A549 (cell line): ENCODE measurements around the gene CDH18. TPM values are rescaled to one million over a fixed set of nuclear protein-coding genes. Genes with fewer than 3 reads are reported as not detected.
"Not testable (repeated sequence)": the region's sequence is repeated elsewhere in the genome, so short reads cannot be mapped to it uniquely, and the experiment has no call there.

Source experiments
- ATAC-seq, 2 experiments: fragments of 200-7000 bp in 1 of 2; fragments of >200 bp in 1 of 2; cut with Nextera tagmentation in 1 of 2; cut with Tn5 transposase in 1 of 2; 3 replicates each; pipeline versions ENCODE4 v1.8.0 to v1.9.1; 2018 to 2020; ENCODE audit warnings: mild to moderate bottlenecking in 1 of 2, moderate library complexity in 1 of 2
- CTCF ChIA-PET: fragments of 300-600 bp; sonication (Branson Sonifier 250); formaldehyde crosslinking; extraction: SDS; loops from one replicate; lab custom pipeline; 2021; ENCODE audit warnings: antibody characterized with exemption, inconsistent platforms; lab: Yijun Ruan, JAX
- POLR2A ChIA-PET: fragments of 350-600 bp; formaldehyde crosslinking; extraction: SDS; loops from one replicate; lab custom pipeline; 2021; ENCODE audit warnings: antibody characterized with exemption, inconsistent platforms; lab: Yijun Ruan, JAX
- DNase-seq, 2 experiments: peaks; one replicate each; pipeline versions ENCODE4 v3.0.0 to v3.0.0-alpha.2; 2011 to 2016; ENCODE audit warnings: low read depth in 1 of 2, low spot score in 1 of 2
- FAIRE-seq: peaks from 2 replicates; lab custom pipeline; 2011; peaks lifted over from hg19 to GRCh38; lab: Jason Lieb, UNC
- H3K27ac ChIP-seq, 2 experiments: fragments of >200 bp; sonication (Bioruptor Twin); formaldehyde crosslinking; 3 replicates each; pipeline ENCODE4 v1.5.1; 2016 to 2017
- H3K4me1 ChIP-seq: fragments of >200 bp; sonication (Bioruptor Twin); formaldehyde crosslinking; 3 replicates; pipeline ENCODE4 v1.6.1; 2016
- H3K4me2 ChIP-seq: fragments of >200 bp; sonication (Bioruptor Twin); formaldehyde crosslinking; 3 replicates; pipeline ENCODE4 v1.6.1; 2016
- H3K4me3 ChIP-seq: fragments of >200 bp; sonication (Bioruptor Twin); formaldehyde crosslinking; 3 replicates; pipeline ENCODE4 v1.5.1; 2016
- H3K9me3 ChIP-seq: fragments of >200 bp; sonication (Bioruptor Twin); formaldehyde crosslinking; 3 replicates; pipeline ENCODE4 v1.6.1; 2016
- CBX2 ChIP-seq: fragments of 200-600 bp; sonication (generic); IDR thresholded peaks from 2 replicates; pipeline ENCODE4 v1.6.1; 2016; ENCODE audit warnings: low read depth, mild to moderate bottlenecking, borderline replicate concordance
- CHD2 ChIP-seq: fragments of 150-350 bp; IDR thresholded peaks from 2 replicates; pipeline ENCODE4 v1.6.1; 2014; ENCODE audit warnings: low read length; ENCODE audit not compliant: partially characterized antibody
- EHMT2 ChIP-seq: fragments of 200-600 bp; sonication (generic); IDR thresholded peaks from 2 replicates; pipeline ENCODE4 v1.6.1; 2016; ENCODE audit warnings: antibody characterized with exemption, low read depth, mild to moderate bottlenecking, moderate library complexity
- EP300 ChIP-seq, 2 experiments: fragments of >200 bp; sonication (Bioruptor Twin); formaldehyde crosslinking; IDR thresholded peaks; 2 replicates in 1 of 2; 3 replicates in 1 of 2; pipeline ENCODE4 v1.6.1; 2016 to 2017
- ESRRA ChIP-seq: fragments of 150-350 bp; IDR thresholded peaks from 2 replicates; pipeline ENCODE4 v1.6.1; 2014; ENCODE audit warnings: mild to moderate bottlenecking, low read length, borderline replicate concordance
- FOXS1 ChIP-seq: fragments of 250-450 bp; sonication (Bioruptor Pico); IDR thresholded peaks from 2 replicates; pipeline ENCODE4 v1.5.0; 2020; ENCODE audit warnings: mild to moderate bottlenecking, moderate library complexity
- HDAC2 ChIP-seq: fragments of 200-600 bp; sonication (generic); IDR thresholded peaks from 2 replicates; pipeline ENCODE4 v1.6.1; 2016
- MAZ ChIP-seq: fragments of 150-350 bp; IDR thresholded peaks from 2 replicates; pipeline ENCODE4 v1.6.1; 2014; ENCODE audit warnings: antibody characterized with exemption, low read depth, low read length, borderline replicate concordance
- PHF8 ChIP-seq: fragments of 200-600 bp; sonication (generic); IDR thresholded peaks from 2 replicates; pipeline ENCODE4 v1.6.1; 2016; ENCODE audit warnings: low read depth, mild to moderate bottlenecking, antibody characterized with exemption, moderate library complexity, borderline replicate concordance
- POLR2AphosphoS2 ChIP-seq: conservative IDR thresholded peaks from 2 replicates; pipeline ENCODE4 v1.6.1; 2012; ENCODE audit warnings: low read length, improper control_type of control experiment, inconsistent platforms
- RCOR1 ChIP-seq: fragments of 150-350 bp; IDR thresholded peaks from 2 replicates; pipeline ENCODE4 v1.6.1; 2014; ENCODE audit warnings: antibody characterized with exemption, low read length, low read depth
- TFCP2L1 ChIP-seq: fragments of 250-450 bp; sonication (Bioruptor Pico); IDR thresholded peaks from 2 replicates; pipeline ENCODE4 v1.5.0; 2021; ENCODE audit warnings: mild to moderate bottlenecking
- TP53 ChIP-seq: fragments of 250-450 bp; sonication (Bioruptor Pico); IDR thresholded peaks from 2 replicates; pipeline ENCODE4 v1.5.0; 2021; ENCODE audit warnings: mild to moderate bottlenecking, moderate library complexity
- ZC3H11A ChIP-seq: fragments of 450-650 bp; IDR thresholded peaks from 2 replicates; pipeline ENCODE4 v1.6.1; 2014; ENCODE audit warnings: antibody characterized with exemption, mild to moderate bottlenecking
- ZFP36 ChIP-seq: fragments of 450-650 bp; IDR thresholded peaks from 2 replicates; pipeline ENCODE4 v1.6.1; 2014; ENCODE audit warnings: borderline replicate concordance; ENCODE audit not compliant: partially characterized antibody
- ZSCAN20 ChIP-seq: fragments of 250-450 bp; sonication (Bioruptor Pico); IDR thresholded peaks from 2 replicates; pipeline ENCODE4 v1.8.0; 2022; ENCODE audit warnings: mild to moderate bottlenecking, moderate library complexity
- WGBS: methylation state at CpG from one replicate; pipeline ENCODE4 v1.1.6; 2017; ENCODE audit errors: missing lambda C conversion rate; 5-methylcytosine and 5-hydroxymethylcytosine counted together
- polyA plus RNA-seq, 4 experiments: library from polyadenylated mRNA; depleted of rRNA in 3 of 4; stranded (reverse); fragments of >200 nt; fragmentation: RNase III in 1 of 4; extraction: RNeasy Plus Mini Kit Qiagen cat#74134 plus additional on column Dnase treatment in 1 of 4; gene quantifications; 2 replicates in 3 of 4; 3 replicates in 1 of 4; pipeline ENCODE4 v1.2.3, GENCODE V29; 2011 to 2017
- TF ChIP-seq, protein P1 (sequence below): IDR thresholded peaks from 2 replicates; pipeline ENCODE4 v1.6.1; 2012; ENCODE audit warnings: low read depth, borderline replicate concordance
- TF ChIP-seq, protein P2 (sequence below): fragments of >200 bp; sonication (Bioruptor Twin); formaldehyde crosslinking; IDR thresholded peaks from 3 replicates; pipeline ENCODE4 v1.6.1; 2016

Gene CDH18
- polyA plus RNA-seq, 2 of the 4 experiments (the other 2 are of a cell fraction): not detected

DNA sequence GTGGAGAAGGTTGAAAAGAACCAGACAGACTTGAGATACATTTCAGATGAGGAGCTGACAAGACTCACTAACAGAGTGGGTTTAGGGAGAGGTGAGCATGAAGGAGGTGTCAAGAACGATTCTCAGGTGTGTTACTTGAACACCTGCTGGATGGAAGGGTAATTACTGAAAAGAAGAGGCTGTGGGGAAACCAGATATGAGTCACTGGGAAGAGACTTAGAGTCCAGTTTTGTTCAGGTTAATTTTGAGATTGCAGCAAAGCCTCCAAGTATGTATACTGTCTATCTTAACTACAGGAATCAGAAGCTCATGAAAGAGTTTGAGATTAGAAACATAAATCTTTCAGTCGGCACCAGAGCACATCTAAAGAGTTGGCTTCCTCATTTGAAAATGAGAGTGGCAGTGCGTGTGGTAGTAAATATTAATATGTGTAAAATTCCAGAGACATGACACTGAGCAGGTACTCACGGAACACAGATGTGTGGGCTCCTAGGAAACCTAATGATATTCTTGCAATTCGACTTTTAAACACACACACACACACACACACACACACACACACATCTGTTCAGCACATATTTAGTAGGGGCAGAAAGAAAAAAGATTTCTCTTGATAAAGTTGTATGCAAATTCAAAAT lies 197.1 kb downstream of the CDH18 start (continued):
- TF ChIP-seq CHD2 (no peak), ZFP36 (no peak), HDAC2 (no peak)

DNA sequence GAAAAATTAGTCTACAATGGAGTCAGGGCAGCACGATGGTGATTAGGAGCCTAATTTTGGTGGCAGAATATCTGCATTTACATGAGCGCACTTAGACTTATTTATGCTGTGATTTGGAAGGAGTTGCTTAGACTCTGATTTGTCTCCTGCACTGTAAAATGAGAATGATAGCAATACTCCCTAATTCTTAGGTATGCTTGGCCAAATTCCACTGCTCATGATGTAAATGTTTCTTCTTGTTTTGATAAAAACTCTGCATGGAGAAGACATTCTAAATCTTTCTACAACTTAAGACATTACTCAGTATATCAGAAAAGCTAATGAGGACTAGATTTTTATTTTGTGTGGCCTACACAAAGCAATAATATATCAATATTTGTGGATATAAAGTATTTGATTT lies 205.4 kb downstream of the CDH18 start:
- ChIA-PET POLR2A (no interaction called here), CTCF (no interaction called here)
- Histone ChIP-seq H3K27ac (no peak overlapping the region), H3K9me3 (no peaks in the 10 kb centered on the region), H3K4me1 (no peaks in the 10 kb centered on the region), H3K4me2 (no peak overlapping the region), H3K4me3 (no peak overlapping the region)
- no peak for TF ChIP-seq ZSCAN20
- ATAC-seq (no peak), DNase-seq (no peak), FAIRE-seq (no peak)
- WGBS: 32% methylated on average over 2 of the region's 2 CpGs

DNA sequence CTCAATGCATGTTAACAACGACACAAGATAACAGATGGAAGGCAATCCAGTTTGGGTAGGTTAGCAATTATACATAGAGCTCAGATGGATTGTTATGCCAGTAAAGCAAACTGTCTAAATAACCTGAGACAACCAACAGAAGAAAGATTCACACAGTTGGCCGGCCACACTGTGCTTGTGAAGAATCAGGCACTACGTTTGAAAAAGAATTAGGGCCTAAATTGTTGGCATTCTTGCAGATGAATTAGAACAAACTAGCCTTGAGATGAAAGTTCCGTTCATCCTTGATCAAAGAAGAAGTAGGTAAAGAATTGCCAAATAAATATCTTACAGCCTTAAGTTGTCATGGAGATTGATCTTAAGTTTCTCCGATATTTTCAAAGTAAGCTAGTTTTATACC lies 210.6 kb downstream of the CDH18 start:
- ATAC-seq (no peak), FAIRE-seq (no peak)

DNA sequence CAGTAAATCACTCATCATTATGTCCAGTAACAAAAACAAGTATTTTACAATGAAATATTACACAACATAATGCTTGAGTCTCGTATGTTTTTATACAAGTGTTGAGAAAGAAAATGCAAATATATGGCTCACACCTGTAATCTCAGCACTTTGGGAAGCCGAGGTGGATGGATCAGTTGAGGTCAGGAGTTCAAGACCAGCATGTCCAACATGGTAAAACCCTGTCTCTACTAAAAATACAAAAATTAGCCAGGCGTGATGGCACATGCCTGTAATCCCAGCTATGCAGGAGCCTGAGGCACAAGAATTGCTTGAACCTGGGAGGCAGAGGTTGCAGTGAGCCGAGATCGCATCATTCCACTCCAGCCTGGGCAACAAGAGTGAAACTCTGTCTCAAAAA lies 211.1 kb downstream of the CDH18 start:
- H3K4me3 ChIP-seq, FAIRE-seq, H3K27ac ChIP-seq, ATAC-seq, H3K4me1 ChIP-seq, POLR2A ChIA-PET, H3K4me2 ChIP-seq, H3K9me3 ChIP-seq, DNase-seq, CTCF ChIA-PET: not testable (repeated sequence)
- 30% methylated on average over 5 of the region's 5 CpGs for WGBS

More for the DNA sequence above, 210.6 kb downstream of the CDH18 start:
- CTCF ChIA-PET: no interaction called here
- H3K9me3 ChIP-seq: no peaks in the 10 kb centered on the region
- no peak for TF ChIP-seq ZC3H11A
- no peak for TF ChIP-seq CBX2
- no peak for TF ChIP-seq FOXS1 (CRISPR knock-in tag)
- TF ChIP-seq TFCP2L1: no peak
- TF ChIP-seq, protein P1, sequence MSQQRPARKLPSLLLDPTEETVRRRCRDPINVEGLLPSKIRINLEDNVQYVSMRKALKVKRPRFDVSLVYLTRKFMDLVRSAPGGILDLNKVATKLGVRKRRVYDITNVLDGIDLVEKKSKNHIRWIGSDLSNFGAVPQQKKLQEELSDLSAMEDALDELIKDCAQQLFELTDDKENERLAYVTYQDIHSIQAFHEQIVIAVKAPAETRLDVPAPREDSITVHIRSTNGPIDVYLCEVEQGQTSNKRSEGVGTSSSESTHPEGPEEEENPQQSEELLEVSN: no peak
- no peak for TF ChIP-seq TP53 (CRISPR knock-in tag)
- no peak for TF ChIP-seq PHF8
- TF ChIP-seq EP300 (IDR thresholded peaks at IDR 0.05): no peak
- TF ChIP-seq EHMT2: no peak
- TF ChIP-seq, protein P2, sequence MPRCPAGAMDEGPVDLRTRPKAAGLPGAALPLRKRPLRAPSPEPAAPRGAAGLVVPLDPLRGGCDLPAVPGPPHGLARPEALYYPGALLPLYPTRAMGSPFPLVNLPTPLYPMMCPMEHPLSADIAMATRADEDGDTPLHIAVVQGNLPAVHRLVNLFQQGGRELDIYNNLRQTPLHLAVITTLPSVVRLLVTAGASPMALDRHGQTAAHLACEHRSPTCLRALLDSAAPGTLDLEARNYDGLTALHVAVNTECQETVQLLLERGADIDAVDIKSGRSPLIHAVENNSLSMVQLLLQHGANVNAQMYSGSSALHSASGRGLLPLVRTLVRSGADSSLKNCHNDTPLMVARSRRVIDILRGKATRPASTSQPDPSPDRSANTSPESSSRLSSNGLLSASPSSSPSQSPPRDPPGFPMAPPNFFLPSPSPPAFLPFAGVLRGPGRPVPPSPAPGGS: no peak
- TF ChIP-seq POLR2AphosphoS2: no peak
- no peak for TF ChIP-seq RCOR1
- no peak for TF ChIP-seq ZFP36
- TF ChIP-seq ESRRA: no peak
- TF ChIP-seq MAZ: no peak
- no peak overlapping the region for H3K4me2 ChIP-seq
- 31% methylated on average over 5 of the region's 5 CpGs for WGBS
- no peak for DNase-seq
- H3K27ac ChIP-seq: no peak overlapping the region
- POLR2A ChIA-PET: no interaction called here
- H3K4me1 ChIP-seq: no peaks in the 10 kb centered on the region
- no peak overlapping the region for H3K4me3 ChIP-seq
